ENCODE data around the gene ABTB1.

ABTB1 gene

DNA sequence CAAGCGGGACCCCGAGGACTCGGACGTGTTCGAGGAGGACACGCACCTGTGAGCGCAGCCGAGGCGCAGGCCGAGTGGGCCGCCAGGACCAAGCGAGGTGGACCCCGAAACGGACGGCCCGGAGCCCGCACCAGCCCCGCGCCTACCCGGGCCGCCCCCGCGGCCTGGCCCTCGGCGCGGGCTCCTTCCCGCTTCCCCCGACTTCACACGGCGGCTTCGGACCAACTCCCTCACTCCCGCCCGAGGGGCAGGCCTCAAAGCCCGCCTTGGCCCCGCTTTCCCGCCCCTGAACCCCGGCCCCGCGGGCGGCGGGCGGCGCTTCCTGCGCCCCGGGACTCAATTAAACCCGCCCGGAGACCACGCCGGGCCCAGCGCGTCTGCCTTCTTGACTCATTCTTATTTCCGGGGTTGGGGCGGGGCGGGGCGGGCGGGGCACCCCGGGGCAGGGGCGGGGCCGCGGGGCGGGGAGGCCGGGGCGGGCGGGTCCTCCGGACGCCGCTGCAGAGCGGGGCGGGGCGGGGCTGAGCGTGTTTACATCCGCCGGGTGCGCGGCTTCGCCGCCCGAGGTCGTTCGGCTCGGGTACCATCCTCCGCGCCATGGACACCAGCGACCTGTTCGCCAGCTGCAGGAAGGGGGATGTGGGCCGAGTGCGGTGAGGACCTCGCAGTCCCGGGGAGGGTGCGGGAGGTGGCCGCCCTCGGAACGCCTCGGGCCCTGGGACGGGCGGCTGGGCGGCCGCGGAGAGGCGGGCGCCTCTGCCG is at the start of gene ABTB1:
Gene ABTB1, plus strand, starts transcription at position 524 of the 762 bp plus-strand sequence. Its CDS starts 74 bp downstream, at position 598.
- in situ Hi-C loops (cut with MboI; ENCODE audit: low sequenced_read_pairs): no loop called here

DNA sequence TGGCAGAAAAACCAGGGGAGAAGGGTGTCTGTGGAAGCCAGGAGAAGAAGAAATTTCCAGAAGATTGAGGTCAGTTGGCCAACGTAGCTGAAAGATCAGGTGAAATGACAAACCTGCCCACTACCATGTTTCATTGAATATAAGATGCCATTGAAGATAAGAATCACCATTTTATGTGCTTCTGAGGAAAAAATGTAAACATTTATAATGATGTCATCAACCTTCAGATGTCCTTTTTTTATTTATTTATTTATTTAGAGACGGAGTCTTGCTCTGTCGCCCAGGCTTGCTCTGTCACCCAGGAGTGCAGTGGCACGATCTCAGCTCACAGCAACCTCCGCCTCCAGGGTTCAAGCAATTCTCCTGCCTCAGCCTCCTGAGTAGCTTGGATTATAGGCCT is 48.7 kb upstream of the ABTB1 start:
- in situ Hi-C loops (cut with MboI; ENCODE audit: low sequenced_read_pairs): no loop called here

DNA sequence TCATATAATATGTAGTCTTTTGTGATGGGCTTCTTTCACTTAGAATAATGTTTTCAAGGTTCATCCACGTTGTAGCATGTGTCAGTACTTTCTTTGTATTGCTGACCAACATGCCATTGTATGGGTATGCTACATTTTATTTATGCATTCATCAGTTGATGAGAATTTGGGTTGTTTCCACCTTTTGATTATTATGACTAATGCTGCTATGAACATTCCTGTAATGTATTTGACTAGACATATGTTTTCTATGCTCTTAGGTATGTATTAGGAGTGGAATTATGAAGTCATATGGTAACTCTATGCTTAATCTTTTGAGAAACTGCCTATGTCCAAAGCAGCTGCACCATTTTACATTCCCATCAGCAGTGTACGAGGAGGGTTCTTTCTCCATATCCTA is 46.9 kb upstream of the ABTB1 start:
- in situ Hi-C loops (cut with MboI; ENCODE audit: low sequenced_read_pairs): no loop called here

DNA sequence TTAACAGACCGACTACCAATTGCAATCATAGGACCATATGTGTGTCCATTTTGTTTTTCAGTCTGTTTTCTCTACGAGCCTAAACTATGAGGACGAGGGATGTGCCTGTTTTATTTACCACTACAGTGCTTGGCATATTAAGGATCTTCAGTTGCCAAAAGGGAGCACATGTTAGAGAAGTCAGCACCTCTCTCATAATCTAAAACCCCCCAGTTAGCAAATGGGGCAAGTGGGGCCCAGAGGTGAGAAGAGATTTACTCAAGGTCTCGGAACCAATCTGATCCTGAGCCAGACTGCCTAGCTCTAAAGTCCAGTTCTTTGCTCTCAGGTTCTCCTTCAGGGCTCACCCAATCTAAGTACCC is 44.3 kb upstream of the ABTB1 start:
- in situ Hi-C loops (cut with MboI; ENCODE audit: low sequenced_read_pairs): no loop called here

DNA sequence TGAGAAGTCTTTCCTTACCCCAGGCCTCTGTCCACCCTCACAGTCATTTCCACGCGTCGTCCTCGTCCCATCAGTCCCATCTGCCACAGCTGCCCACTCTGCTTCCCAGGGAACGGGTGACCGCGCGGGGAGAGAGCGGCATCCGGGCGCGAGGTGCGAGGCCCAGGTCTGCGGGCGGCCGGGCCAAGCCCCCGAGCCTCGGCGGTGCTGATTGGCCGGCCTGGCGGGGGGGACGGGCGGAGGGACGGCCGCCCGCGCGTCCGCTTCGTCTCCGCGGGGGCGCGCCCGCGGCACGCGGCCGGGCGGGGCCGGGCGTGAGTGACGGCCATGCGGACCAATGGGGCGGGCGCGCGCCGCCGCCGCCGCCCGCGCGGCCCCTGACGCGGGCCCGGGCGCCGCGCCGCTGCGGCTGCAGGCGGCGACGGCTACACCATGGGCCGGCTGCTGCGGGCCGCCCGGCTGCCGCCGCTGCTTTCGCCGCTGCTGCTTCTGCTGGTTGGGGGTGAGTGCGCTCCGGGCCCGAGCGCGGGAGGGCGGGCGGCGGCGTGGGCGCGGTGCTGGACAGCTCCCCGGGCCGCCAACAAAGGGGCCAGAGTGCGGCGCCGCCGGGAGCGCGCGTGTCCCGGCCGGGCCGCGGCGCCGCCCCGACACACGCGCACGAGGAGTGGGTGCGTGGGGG is 43.8 kb upstream of the ABTB1 start, which contains the start of gene PODXL2:
Gene PODXL2, plus strand, starts transcription at position 398 of the 679 bp plus-strand sequence. Its CDS starts 35 bp downstream, at position 433.
- in situ Hi-C loops (cut with MboI; ENCODE audit: low sequenced_read_pairs): no loop called here

DNA sequence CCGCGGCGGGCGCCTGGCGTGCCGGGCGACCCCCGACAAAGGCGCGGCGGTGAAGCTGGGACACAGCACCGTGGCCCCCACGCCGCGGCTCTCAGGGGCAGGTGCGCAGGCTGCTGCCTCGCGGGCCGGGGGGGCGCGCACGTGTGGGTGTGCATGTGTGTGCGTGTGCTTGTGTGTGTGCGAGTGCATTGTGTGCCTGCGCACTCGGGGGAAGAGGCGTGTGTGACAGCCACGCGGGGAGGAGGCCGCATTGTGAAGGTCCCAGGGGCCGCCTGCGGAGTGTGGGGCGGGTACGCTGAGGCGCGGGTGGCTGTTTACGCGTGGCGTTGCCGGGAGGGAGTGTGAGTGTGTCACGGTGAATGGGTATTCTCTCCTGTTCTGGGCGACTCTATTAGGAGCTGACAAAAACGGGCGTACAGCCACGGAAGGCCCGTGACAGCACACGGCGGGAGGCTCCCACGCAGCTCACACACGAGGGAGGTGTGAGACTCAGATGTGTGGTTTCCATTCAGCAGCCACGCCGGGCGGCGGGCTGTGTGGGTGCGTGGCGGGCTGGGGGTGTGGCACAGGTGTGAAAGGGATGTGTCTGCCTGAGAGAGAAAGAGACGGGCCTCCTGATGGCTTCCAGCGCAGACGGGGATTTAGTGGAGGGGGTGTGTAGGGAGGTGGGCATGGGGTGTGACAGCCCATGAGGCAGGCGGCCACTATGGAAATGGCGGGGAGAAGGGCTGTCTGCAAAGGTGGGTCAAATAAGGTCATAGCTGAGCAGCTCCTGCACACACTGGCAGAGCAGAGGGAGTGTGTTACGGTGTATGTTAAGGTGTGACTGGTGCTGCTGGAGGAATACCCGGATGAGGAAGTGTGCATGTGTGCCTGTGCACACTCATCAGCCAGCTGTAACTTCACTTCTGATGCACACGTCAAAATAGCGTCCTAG is 43.0 kb upstream of the ABTB1 start:
- in situ Hi-C loops (cut with MboI; ENCODE audit: low sequenced_read_pairs): no loop called here

DNA sequence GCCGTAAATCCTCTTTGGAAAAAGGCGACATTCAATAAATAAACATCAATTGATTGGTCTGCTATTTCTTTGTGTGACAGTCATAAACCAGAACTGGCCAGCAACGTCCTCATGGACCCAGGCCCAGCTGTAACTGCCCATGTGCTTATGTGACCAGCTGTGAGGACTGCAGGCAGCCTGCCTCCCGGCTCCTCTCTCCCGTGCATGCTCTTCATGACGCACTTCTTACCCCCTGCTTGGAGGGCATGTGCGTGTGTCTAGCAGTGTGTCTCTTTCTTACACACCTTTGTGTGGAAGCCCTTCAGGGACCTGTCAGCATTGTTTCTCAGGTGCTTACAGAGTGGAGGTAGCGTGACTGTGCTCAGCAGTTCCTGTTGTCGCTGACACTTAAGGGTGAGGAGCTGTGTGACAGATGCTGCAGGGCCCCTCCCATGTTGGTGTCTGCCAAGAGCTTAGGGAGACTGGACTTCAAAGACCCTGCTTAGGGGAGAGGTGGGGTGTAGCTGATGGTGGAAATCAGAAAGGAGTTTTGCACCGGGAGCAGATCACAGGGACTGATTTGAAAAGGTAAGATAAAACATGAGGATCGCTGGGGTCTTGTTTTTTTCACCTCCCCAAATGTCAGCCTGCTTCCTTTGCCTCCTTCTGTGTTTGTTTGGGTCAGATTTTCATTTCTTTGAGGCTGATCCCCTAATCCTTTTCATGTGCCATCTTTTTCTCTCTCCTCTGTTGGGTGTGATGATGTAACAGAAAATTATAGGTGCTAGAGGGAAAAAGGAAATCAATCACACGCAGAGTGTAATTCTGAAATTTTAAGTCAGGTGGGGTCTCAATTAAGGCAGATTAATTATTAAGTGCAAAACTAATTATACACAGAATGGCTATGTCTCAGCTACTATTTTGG is 41.7 kb upstream of the ABTB1 start:
- in situ Hi-C loops (cut with MboI; ENCODE audit: low sequenced_read_pairs): no loop called here

DNA sequence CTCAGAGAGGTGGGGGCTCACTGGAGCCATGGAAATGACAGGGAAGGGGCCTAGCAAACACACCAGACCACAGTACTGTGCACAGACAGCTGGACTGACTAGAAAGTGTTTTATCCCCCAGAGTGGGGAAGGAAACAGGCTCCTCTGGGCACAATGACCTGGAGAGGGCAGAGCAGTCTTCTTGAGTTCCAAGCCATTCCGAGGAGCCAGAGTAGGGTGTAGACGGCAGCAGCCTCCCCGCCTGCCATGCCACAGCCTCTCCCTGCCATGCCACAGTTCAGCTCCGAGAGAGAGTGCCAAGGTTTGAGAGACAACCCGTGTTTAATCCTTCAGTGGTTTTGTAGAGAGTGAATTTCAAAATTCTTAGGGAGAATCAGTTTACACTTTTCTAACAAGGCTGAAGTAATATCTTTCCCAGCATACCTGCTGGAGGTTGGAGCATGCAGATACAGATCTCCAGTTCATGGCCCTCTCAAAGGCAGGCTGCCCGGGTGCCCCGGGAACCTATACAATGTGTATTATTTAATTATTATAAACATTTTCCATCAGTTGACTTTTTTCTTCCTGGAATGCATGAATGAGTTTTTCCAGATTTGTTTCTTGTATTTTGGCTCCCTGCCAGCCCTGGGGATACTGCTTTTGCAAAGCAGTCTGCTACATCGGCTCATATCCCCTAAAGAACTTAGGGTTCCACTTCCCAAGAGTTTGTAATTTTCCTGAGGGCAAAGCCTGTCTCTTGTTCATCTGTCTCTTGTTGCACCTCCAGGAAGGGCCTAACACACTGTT is 40.5 kb upstream of the ABTB1 start:
- in situ Hi-C loops (cut with MboI; ENCODE audit: low sequenced_read_pairs): no loop called here

DNA sequence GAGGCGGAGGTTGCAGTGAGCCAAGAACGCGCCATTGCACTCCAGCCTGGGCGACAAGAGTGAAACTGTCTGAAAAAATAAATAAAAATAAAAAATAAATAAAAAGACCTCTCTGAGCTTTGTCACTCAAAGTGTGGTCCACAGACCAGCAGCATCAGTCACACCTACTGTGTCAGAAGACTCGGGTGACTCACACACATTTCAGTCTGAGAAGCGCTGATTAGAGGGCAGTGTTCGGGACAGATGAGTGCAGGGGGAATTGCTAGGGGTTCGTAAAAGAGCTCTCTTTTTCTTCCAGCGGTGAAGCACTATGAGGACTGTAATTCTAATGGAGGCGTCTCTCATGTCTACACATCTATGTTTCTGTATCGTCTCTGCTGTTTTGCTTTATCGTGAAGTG is 38.1 kb upstream of the ABTB1 start:
- in situ Hi-C loops (cut with MboI; ENCODE audit: low sequenced_read_pairs): no loop called here

DNA sequence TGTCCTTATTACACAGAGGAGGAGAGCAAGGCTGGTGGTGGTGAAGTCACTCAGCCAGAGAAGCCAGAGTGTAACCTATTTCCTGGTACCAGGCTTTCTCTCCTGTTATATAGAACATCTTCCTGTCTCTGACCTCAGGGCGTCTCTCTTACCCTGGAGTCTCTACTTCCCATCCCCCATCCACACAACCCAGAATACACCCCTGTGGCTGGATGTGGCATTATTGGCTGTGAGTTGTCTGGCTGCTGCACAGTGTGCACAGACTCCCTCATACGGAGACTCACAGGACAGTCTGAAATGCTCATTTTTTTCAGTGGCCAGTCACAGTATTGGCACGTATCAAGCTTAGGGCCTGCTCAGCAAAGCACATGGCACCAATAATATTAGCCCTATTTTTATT is 35.2 kb upstream of the ABTB1 start:
- in situ Hi-C loops (cut with MboI; ENCODE audit: low sequenced_read_pairs): no loop called here

DNA sequence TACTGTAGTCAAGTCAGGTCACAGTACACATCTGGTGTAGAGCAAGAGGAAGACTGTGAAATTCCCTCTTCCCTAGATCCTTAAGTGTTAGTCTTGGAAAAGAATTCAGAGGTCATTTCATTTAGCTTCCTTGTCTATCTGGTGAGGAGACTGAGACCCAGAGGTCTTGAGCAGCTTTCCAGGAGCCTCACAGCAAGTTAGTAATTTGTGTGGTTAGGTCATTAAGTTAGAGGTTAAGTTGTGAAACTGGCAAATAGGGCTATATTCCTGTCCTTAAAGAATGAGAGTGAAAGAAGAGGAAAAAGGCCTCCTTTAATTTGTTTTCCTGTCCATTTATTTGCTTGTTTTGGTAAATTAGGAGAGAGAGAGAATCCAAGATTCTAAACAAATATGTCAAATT is 34.8 kb upstream of the ABTB1 start:
- in situ Hi-C loops (cut with MboI; ENCODE audit: low sequenced_read_pairs): no loop called here

DNA sequence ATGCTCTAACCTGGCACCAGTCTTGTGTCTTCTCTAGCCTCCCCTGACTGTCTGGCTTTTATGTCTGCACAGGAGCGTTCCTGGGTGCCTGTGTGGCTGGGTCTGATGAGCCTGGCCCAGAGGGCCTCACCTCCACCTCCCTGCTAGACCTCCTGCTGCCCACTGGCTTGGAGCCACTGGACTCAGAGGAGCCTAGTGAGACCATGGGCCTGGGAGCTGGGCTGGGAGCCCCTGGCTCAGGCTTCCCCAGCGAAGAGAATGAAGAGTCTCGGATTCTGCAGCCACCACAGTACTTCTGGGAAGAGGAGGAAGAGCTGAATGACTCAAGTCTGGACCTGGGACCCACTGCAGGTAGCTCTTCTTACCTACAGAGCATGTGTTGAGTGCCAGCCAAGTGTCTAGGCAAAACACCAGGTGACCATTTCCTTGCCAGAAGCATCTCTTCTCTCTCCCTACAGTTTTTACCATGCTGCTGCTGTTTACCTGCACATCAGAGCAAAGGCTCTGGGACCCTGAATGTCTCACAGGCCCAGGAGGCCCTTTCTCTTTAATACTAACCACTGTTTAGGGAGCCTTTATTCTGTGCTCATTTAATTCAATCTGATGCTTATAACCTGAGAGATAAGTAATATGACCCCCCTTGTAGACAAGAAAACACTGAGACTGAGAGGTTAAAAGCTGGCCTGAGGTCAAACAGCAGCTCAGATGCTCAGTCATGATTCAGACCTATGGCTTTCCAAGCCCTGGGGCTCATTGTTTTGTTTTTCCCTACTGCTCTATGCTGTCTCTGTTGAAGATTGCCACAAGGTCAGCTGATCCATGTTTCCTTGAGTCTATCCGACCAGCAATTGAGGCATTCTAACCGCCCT is 33.3 kb upstream of the ABTB1 start:
- in situ Hi-C loops (cut with MboI; ENCODE audit: low sequenced_read_pairs): no loop called here

DNA sequence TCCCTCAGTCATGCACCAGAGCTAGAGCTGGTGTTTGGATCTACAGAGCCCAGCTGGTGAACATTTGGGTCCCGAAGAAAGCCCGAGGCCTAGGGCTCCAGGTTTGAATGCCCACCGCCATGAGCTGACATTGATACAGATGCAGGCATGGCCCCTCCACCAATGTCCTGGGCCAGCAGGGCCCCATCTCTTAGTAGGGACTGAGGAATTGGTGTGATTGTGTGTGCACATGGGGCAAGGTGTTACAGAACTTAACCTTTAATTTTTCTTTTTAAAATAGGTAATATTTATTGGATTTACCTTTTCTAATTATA is 32.8 kb upstream of the ABTB1 start:
- in situ Hi-C loops (cut with MboI; ENCODE audit: low sequenced_read_pairs): no loop called here

DNA sequence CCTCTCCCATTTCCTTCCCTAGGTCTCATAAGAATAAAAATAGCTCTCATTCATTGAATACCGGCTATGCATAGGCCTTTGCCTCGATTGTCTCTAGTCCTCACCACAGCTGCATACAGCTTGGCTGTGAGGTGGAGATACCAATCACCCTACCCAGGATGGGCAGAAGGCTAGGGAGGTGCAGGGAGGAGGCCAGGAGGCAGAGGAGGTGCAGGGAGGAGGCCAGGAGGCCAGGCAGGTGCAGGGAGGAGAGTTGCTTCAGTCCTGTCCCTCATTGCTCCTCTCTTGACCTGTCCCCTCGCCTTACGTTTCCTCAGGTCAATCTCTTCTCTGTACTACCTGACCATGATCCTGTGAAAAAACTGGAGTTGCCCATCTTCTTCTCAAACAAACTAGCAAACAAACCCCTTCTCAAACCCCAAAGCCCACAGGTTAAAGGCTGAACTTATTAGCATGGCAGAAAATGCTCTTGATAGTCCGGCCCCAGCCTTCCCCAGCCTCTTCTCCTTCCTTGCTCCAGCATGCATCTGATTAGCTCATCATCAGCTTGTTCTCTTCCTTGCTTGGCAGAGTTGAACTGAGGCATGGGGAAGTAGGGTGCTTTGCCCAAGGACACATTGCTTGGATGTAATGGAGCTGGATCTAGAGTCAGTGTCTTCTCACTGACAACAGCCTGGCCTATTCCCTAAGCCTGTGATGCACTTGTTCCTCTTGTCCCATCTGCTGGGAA is 27.9 kb upstream of the ABTB1 start:
- in situ Hi-C loops (cut with MboI; ENCODE audit: low sequenced_read_pairs): no loop called here

DNA sequence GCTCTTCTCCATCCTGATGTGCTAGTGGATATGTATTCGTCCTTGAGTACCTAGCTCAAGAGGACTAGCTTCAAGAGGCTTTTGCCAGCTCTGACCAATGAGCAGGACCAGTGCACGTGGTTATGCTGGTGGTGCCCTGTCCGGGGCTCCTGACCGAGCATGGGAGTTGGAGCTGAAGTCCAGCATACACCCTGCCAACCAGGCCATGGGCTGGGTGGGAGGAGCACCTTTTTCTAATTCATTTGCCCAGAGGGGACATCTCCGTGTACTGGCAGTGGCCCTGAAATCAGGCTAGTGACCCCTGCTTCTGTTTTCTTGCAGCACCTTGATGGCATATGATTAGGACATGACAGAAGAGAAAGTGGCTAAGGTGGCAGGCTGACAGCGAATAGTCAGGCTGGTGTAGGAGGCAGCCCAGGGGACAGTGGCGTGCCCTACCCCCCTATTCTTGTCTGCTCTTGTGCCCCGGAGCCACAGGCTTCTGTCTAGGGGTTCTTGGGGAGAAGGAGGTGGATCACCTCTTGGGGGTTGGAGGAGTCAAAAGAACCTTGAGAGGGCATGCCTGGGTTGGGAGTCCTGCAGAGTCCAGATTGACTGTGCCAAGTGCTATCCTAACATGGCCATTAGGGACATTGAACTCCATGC is 27.3 kb upstream of the ABTB1 start:
- in situ Hi-C loops (cut with MboI; ENCODE audit: low sequenced_read_pairs): no loop called here

DNA sequence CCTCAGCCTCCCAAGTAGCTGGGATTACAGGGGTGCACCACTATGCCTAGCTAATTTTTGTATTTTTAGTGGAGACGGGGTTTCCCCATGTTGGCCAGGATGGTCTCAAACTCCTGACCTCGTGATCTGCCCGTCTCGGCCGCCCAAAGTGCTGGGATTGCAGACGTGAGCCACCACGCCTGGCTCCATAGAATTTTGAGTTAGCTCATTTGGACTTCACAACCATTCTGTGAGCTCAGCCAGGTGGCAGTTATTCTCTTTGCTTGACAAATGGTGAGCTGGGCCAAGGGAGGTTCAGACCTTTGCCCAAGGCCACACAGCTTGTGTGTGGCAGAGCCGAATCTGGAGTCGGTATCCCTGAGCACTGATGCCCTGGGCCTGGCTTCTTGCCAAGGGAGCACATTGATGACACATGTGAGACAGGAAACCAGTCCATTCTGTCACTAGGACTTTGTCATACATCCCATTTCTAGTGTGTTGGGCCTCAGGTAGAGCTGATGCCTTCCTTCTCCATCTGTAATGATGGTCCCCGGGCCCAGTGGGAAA is 26.2 kb upstream of the ABTB1 start:
- in situ Hi-C loops (cut with MboI; ENCODE audit: low sequenced_read_pairs): no loop called here

DNA sequence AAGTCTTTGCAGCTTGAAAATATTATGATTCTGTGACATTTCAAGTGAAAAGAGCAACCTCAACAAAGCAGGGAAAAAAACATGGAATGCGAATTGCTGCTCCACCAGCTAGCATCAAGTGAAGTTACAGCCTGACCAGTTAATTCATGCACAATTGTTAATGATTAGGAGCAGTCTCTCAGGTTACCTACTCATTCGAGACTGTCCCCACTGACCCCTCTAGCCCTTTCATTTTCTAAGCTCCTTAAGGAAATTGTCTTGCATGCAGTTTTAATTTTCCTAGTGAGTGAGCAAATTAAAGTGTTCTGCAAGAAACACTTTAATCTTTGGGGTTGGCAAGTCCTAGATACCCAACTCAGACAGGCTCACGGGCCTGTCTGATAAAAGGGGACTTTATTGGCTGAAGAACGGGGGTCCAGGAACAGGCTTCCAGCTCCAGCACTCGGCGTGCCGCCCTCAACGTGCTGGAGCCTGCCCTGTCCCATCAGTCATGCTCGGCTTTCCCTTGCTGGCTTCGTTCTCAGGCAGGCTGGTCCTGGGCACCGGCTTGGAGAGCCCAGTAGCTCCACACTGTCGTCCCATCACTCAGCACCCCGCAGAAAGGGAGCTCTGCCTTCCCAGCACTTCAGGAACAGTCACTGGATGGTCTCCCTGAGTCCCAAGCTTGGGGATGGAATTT is 25.4 kb upstream of the ABTB1 start:
- in situ Hi-C loops (cut with MboI; ENCODE audit: low sequenced_read_pairs): no loop called here

Measured in HL-60/S4 treated with retinoic acid at 250 ng/mL for 4 days and 3 days (cell line).